ENCODE measurements around the gene TTC9B. TPM values are rescaled to one million over a fixed set of nuclear protein-coding genes. Genes with fewer than 3 reads are reported as not detected.

The TTC9B gene
- total RNA-seq, 1 donor from 2014 or later = not detected

DNA sequence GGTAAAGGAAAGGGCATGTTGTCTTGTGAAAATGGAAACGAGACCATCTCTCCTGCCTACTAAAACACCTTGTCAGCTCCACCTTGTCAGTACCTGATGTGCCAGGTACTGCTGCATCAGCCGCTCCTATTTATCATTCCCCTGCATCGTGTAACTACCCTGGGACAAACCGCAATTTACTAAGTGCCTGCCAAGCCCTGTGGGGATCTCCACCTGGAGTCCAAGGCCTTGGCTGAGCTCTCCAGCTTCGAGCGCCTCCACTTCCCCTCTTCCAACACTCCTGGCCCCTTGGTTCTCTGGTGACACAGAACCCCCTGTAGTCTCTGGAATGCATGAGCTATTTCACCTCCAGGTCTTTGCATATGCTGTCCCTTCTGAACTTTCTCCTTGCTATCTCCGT lies 34.2 kb upstream of the TTC9B start:
- no peak for DNase-seq (ENCODE audit: low spot score in 2 of 2, unreplicated experiment in 2 of 2)
- H3K9me3 Mint-ChIP-seq = no peaks in the 10 kb centered on the region
- peaks cover 33% of the 10 kb centered on the region for H3K36me3 Mint-ChIP-seq
- H3K27me3 Mint-ChIP-seq (ENCODE audit: low read depth) = no peaks in the 10 kb centered on the region
- H3K4me3 Mint-ChIP-seq = no peak overlapping the region
- H3K27ac Mint-ChIP-seq = no peak overlapping the region
- TF ChIP-seq, protein P1, sequence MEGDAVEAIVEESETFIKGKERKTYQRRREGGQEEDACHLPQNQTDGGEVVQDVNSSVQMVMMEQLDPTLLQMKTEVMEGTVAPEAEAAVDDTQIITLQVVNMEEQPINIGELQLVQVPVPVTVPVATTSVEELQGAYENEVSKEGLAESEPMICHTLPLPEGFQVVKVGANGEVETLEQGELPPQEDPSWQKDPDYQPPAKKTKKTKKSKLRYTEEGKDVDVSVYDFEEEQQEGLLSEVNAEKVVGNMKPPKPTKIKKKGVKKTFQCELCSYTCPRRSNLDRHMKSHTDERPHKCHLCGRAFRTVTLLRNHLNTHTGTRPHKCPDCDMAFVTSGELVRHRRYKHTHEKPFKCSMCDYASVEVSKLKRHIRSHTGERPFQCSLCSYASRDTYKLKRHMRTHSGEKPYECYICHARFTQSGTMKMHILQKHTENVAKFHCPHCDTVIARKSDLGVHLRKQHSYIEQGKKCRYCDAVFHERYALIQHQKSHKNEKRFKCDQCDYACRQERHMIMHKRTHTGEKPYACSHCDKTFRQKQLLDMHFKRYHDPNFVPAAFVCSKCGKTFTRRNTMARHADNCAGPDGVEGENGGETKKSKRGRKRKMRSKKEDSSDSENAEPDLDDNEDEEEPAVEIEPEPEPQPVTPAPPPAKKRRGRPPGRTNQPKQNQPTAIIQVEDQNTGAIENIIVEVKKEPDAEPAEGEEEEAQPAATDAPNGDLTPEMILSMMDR (IDR thresholded peaks at IDR 0.05; ENCODE audit: unreplicated experiment) = no peak
- H3K4me1 Mint-ChIP-seq = no peaks in the 10 kb centered on the region

- peaks cover 33% of the 10 kb centered on the region for H3K36me3 Mint-ChIP-seq
- H3K9me3 Mint-ChIP-seq = no peaks in the 10 kb centered on the region
- no peaks in the 10 kb centered on the region for H3K4me1 Mint-ChIP-seq
- no peak for DNase-seq (ENCODE audit: low spot score in 2 of 2, unreplicated experiment in 2 of 2)
- H3K27ac Mint-ChIP-seq = no peak overlapping the region
- TF ChIP-seq, protein P1 (IDR thresholded peaks at IDR 0.05; ENCODE audit: unreplicated experiment) = no peak
- H3K27me3 Mint-ChIP-seq (ENCODE audit: low read depth) = no peaks in the 10 kb centered on the region
- no peak overlapping the region for H3K4me3 Mint-ChIP-seq
Observed at GRCh38 chr19:40251991-40252390, 33.8 kb upstream of the TTC9B start.

GRCh38 chr19:40251244-40251643 lies 33.1 kb upstream of the TTC9B start:
- H3K4me3 Mint-ChIP-seq = no peak overlapping the region
- peaks cover 2% of the 10 kb centered on the region for H3K4me1 Mint-ChIP-seq
- H3K36me3 Mint-ChIP-seq = peaks cover 32% of the 10 kb centered on the region
- H3K27ac Mint-ChIP-seq = no peak overlapping the region
- H3K27me3 Mint-ChIP-seq (ENCODE audit: low read depth) = no peaks in the 10 kb centered on the region
- no peaks in the 10 kb centered on the region for H3K9me3 Mint-ChIP-seq
- TF ChIP-seq, protein P1 (IDR thresholded peaks at IDR 0.05; ENCODE audit: unreplicated experiment) = no peak
- no peak for DNase-seq (ENCODE audit: low spot score in 2 of 2, unreplicated experiment in 2 of 2)

GRCh38 chr19:40249781-40250180 lies 31.6 kb upstream of the TTC9B start:
- H3K9me3 Mint-ChIP-seq = no peaks in the 10 kb centered on the region
- no peaks in the 10 kb centered on the region for H3K27me3 Mint-ChIP-seq (ENCODE audit: low read depth)
- H3K4me3 Mint-ChIP-seq = no peak overlapping the region
- no peak for DNase-seq (ENCODE audit: low spot score in 2 of 2, unreplicated experiment in 2 of 2)
- H3K36me3 Mint-ChIP-seq = peaks cover 18% of the 10 kb centered on the region
- TF ChIP-seq, protein P1 (IDR thresholded peaks at IDR 0.05; ENCODE audit: unreplicated experiment) = no peak
- H3K4me1 Mint-ChIP-seq = peaks cover 12% of the 10 kb centered on the region
- no peak overlapping the region for H3K27ac Mint-ChIP-seq

- peaks cover 16% of the 10 kb centered on the region for H3K4me1 Mint-ChIP-seq
- H3K27ac Mint-ChIP-seq = no peak overlapping the region
- H3K27me3 Mint-ChIP-seq (ENCODE audit: low read depth) = no peaks in the 10 kb centered on the region
- TF ChIP-seq, protein P1 (IDR thresholded peaks at IDR 0.05; ENCODE audit: unreplicated experiment) = no peak
- H3K9me3 Mint-ChIP-seq = no peaks in the 10 kb centered on the region
- no peak for DNase-seq (ENCODE audit: low spot score in 2 of 2, unreplicated experiment in 2 of 2)
- no peak overlapping the region for H3K4me3 Mint-ChIP-seq
- peaks cover 17% of the 10 kb centered on the region for H3K36me3 Mint-ChIP-seq
Observed at GRCh38 chr19:40249201-40249600, 31.0 kb upstream of the TTC9B start.

DNA sequence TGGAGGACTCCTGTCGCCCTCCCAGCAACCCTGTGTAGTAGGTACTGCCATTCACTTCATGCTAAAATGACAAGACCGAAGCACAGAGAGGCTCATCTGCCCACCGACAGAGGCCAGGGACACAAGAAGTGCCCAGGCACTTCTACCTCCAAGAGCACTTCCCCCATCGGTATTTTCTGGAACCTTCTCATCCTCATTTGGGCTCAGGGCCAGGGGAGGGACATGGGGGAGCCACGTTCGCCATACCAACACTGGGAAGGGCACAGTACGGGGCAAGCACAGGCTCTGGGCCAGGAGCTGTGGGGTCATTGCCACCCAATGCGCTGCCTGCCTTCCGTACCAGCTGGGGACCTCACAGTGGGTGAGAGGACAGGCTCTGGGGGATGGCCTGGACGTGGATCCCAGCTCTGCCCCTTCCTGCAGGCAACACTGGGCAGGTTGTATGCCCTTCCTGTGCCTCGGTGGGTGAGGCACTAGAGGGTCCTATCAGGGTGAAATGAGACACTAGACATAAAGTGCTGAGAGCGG lies 29.6 kb upstream of the TTC9B start:
- H3K4me3 Mint-ChIP-seq = no peak overlapping the region
- TF ChIP-seq, protein P1 (IDR thresholded peaks at IDR 0.05; ENCODE audit: unreplicated experiment) = no peak
- peaks cover 10% of the 10 kb centered on the region for H3K36me3 Mint-ChIP-seq
- no peak overlapping the region for H3K27ac Mint-ChIP-seq
- no peaks in the 10 kb centered on the region for H3K9me3 Mint-ChIP-seq
- H3K27me3 Mint-ChIP-seq (ENCODE audit: low read depth) = no peaks in the 10 kb centered on the region
- peaks cover 16% of the 10 kb centered on the region for H3K4me1 Mint-ChIP-seq
- no peak for DNase-seq (ENCODE audit: low spot score in 2 of 2, unreplicated experiment in 2 of 2)
